ENCODE data around the gene PRF1. TPM values are rescaled to one million over a fixed set of nuclear protein-coding genes. Genes with fewer than 3 reads are reported as not detected.

Gene PRF1
- total RNA-seq, 4 donors from 2014 or later, result 0.18 to 2.1 (median 0.31) TPM; not detected in 1

DNA sequence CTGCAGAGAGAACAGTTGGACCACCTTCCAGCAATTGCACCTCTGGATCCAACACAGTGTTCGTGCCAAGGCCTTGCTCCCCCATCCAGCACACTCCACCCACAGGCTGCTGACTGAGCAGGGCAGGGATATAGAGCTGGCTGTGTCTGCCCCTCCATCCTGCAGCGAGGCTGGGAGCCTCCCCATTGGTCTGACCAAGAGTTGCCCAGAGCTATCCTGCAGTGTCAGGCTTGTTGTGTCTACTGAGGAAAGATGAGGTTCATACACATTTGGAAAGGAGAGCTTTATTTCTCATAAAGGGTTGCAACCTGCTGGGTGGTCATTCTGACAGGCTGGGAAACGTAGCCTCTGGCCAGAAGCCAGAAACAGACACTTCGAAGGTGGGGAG is 27.1 kb downstream of the PRF1 start:
- in situ Hi-C loops (cut with MboI; ENCODE audit: low sequenced_read_pairs in 4 of 4), result no loop called here
- DNase-seq (no peak), ATAC-seq (no peak)
- Histone ChIP-seq H3K4me3 (no peak overlapping the region), H3K4me1 (peaks cover 7 to 9% of the 10 kb centered on the region in 2 donors), H3K27me3 (no peaks in the 10 kb centered on the region), H3K9me3 (no peaks in the 10 kb centered on the region), H3K27ac (no peak overlapping the region), H3K36me3 (no peaks in the 10 kb centered on the region)
- TF ChIP-seq POLR2A (IDR thresholded peaks at IDR 0.05), result no peak
- TF ChIP-seq, protein P1, sequence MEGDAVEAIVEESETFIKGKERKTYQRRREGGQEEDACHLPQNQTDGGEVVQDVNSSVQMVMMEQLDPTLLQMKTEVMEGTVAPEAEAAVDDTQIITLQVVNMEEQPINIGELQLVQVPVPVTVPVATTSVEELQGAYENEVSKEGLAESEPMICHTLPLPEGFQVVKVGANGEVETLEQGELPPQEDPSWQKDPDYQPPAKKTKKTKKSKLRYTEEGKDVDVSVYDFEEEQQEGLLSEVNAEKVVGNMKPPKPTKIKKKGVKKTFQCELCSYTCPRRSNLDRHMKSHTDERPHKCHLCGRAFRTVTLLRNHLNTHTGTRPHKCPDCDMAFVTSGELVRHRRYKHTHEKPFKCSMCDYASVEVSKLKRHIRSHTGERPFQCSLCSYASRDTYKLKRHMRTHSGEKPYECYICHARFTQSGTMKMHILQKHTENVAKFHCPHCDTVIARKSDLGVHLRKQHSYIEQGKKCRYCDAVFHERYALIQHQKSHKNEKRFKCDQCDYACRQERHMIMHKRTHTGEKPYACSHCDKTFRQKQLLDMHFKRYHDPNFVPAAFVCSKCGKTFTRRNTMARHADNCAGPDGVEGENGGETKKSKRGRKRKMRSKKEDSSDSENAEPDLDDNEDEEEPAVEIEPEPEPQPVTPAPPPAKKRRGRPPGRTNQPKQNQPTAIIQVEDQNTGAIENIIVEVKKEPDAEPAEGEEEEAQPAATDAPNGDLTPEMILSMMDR (IDR thresholded peaks at IDR 0.05 in 4 of 5, conservative IDR thresholded peaks at IDR 0.05 in 1 of 5), result no peak
- intact Hi-C loops (cut with DNase I; ENCODE audit: low total_unique reads), result no loop called here

DNA sequence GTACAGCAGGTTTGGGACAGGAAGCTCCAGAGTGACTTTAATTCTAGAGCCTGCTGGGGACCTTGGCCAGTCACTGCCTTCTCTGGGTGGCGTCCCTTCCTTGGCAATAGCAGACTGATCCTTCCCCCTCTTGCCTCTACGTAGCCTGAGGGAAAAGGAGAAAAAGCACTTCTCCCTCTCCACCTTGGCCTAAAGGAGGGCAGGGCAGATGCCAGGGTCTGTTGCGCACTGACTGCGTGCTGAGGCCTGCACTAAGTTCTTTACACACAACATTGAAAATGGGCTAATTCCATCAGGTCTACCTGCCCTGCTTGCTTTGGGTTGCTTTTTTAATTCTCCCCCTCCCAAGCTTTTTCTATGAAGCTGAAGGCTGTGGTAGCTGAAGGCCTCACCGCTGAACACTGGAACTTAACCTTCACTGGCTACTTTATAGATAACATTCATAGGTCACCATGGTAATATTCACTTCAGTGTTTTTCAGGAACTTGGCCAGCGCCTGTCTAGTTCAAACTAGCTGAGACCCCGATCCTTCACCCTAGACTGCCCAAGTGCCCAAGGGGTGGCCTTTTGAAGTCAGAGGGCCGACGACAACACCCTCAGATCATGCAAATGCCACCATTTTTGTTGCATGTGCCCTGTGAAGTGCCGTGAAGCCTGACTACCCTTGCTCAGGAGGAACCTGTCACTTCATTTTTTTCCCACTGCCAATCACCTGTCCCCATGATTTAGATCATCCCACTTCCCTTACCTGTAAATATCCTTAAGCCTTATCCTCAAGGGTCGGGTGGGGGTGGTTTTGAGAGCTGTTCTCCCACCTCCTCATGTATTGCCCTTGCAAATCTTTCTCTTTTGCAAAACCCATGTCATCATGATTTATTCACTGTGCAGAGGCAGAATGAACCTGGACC is 28.7 kb downstream of the PRF1 start:
- in situ Hi-C loops (cut with MboI; ENCODE audit: low sequenced_read_pairs in 4 of 4), result no loop called here

GRCh38 chr10:70571636-70572439 is 30.7 kb downstream of the PRF1 start:
- TF ChIP-seq POLR2A (IDR thresholded peaks at IDR 0.05), result no peak
- TF ChIP-seq, protein P1 (IDR thresholded peaks at IDR 0.05 in 4 of 5, conservative IDR thresholded peaks at IDR 0.05 in 1 of 5), result no peak
- Histone ChIP-seq H3K27me3 (no peaks in the 10 kb centered on the region), H3K4me3 (no peak overlapping the region), H3K4me1 (peaks cover 7 to 9% of the 10 kb centered on the region in 2 donors), H3K27ac (no peak overlapping the region), H3K36me3 (no peaks in the 10 kb centered on the region), H3K9me3 (no peaks in the 10 kb centered on the region)
- ATAC-seq, result no peak
- in situ Hi-C loops (cut with MboI; ENCODE audit: low sequenced_read_pairs in 4 of 4) (no loop called here), intact Hi-C loops (cut with DNase I; ENCODE audit: low total_unique reads) (no loop called here)
- no peak for DNase-seq

More for the DNA sequence above, 28.7 kb downstream of the PRF1 start:
- no peaks in the 10 kb centered on the region for H3K9me3 ChIP-seq
- no peaks in the 10 kb centered on the region for H3K36me3 ChIP-seq
- TF ChIP-seq POLR2A (IDR thresholded peaks at IDR 0.05), result no peak
- H3K4me1 ChIP-seq, result peaks cover 7 to 9% of the 10 kb centered on the region in 2 donors
- H3K27me3 ChIP-seq, result no peaks in the 10 kb centered on the region
- intact Hi-C loops (cut with DNase I; ENCODE audit: low total_unique reads), result no loop called here
- no peak for DNase-seq
- no peak for ATAC-seq
- no peak overlapping the region for H3K27ac ChIP-seq
- no peak overlapping the region for H3K4me3 ChIP-seq

- Histone ChIP-seq H3K36me3 (no peaks in the 10 kb centered on the region), H3K9me3 (no peaks in the 10 kb centered on the region), H3K4me3 (no peak overlapping the region), H3K27me3 (no peaks in the 10 kb centered on the region), H3K4me1 (peaks cover 5 to 7% of the 10 kb centered on the region in 2 donors), H3K27ac (no peak overlapping the region)
- intact Hi-C loops (cut with DNase I; ENCODE audit: low total_unique reads) (no loop called here), in situ Hi-C loops (cut with MboI; ENCODE audit: low sequenced_read_pairs in 4 of 4) (no loop called here)
- DNase-seq, result no peak
- TF ChIP-seq, protein P1 (IDR thresholded peaks at IDR 0.05 in 4 of 5, conservative IDR thresholded peaks at IDR 0.05 in 1 of 5), result no peak
- TF ChIP-seq POLR2A (IDR thresholded peaks at IDR 0.05), result no peak
- ATAC-seq, result no peak
Observed at GRCh38 chr10:70571236-70571635, 31.3 kb downstream of the PRF1 start.

Data from gastrocnemius medialis (tissue), 4 donors.